ENCODE measurements around the gene VAMP1. TPM values are rescaled to one million over a fixed set of nuclear protein-coding genes. Genes with fewer than 3 reads are reported as not detected.

The VAMP1 gene
- total and polyA plus RNA-seq, 9 of the 15 experiments (the other 6 are each of a cell fraction or from before 2014, with no cell fraction given), result 0.76 to 13.2 (median 4.2) TPM

DNA sequence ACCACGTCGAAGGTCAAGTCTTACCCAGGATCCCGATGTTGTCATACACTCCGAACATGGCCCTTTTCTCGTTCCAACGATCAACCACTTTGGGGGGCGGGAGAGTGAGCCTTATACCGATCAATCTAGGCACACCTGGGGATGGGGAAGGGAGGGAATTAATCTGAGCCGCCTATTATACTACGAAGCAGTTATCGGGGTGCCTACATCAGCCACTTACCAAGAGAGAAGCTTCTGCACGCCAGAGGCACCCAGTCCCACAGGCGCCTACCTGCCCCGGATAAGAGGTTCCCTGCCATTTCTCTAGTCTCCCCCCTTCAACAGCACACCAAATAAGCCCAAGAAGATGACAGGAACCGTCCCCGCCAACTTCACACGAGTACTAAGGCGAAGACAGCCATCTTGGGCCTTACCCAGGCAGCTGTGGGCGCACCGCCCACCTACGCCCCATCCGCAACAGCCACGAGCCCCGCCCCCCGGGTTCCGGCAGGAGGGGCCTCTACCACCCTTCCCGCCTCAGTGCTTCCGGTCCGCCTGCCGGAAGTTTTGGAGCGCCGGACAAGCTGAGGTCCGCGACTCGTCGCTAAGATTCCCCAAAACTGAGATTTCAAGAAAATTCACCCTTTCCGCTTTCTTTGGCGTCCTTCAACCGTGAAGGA, 22.5 kb upstream of the VAMP1 start, which contains the start of gene MRPL51:
TSS of gene MRPL51 (minus strand) at position 425 of the 659 bp plus-strand sequence. CDS start at position 299, 126 bp downstream.
- no peaks in the 10 kb centered on the region for H4K20me1 ChIP-seq (replicated peaks; ENCODE audit: control insufficient read depth, insufficient read depth, low read length)
- in situ Hi-C loops (cut with MboI), result no loop called here
- peaks cover 44% of the 10 kb centered on the region for H3K79me2 ChIP-seq (ENCODE audit: control insufficient read depth, insufficient read depth, low read length)
- ATAC-seq, result peak; percentile 93
- under 1% methylated on average over 26 of the region's 39 CpGs for WGBS (ENCODE audit: insufficient coverage, low coverage, missing lambda C conversion rate)
- H3K36me3 ChIP-seq (ENCODE audit: control insufficient read depth, insufficient read depth, low read length), result peaks cover 35% of the 10 kb centered on the region
- peaks cover 0 to 15% of the 10 kb centered on the region in 2 experiments; a peak in 3 of 5 replicates for H3K4me1 ChIP-seq (replicated peaks in 1 of 2; ENCODE audit: control insufficient read depth in 2 of 2, insufficient read depth in 2 of 2, low read length in 2 of 2)
- ChIA-PET CTCF (ENCODE audit: low intra/inter-chr PET ratio) (no interaction called here), POLR2A (interaction anchor here (0.6 to 1.9 kb wide), 12 partner anchors 9 to 360 kb away, joined by 3 to 12 read pairs (median 4); partner anchors contain the start of genes GAPDH, TAPBPL and VAMP1)
- peak within 1 kb of the TSS; percentile 50 for H3K4me3 ChIP-seq
- peak within 1 kb of the TSS; percentile 86 for H3K27ac ChIP-seq (ENCODE audit: extremely low read depth, low read depth, low read length)
- BruUV-seq (replicated peaks), result TSS peak; percentile 93
- H3K9me1 ChIP-seq (ENCODE audit: control insufficient read depth, insufficient read depth, low read length), result no peaks in the 10 kb centered on the region
- peak within 1 kb of the TSS; percentile 89 for H3K4me2 ChIP-seq (ENCODE audit: insufficient read depth, low read length)
- no peaks in the 10 kb centered on the region for H3K9me3 ChIP-seq (replicated peaks; ENCODE audit: control insufficient read depth, insufficient read depth, low read depth, low read length)
- no peaks in the 10 kb centered on the region for H3K27me3 ChIP-seq (ENCODE audit: control insufficient read depth in 2 of 2, insufficient read depth in 2 of 2, low read length in 2 of 2)
- peak; percentile 71 for FAIRE-seq
- peak; percentile 86 to 95 (median 90) for DNase-seq (ENCODE audit: extremely low read depth in 1 of 4, low spot score in 3 of 4)
- peak within 1 kb of the TSS; percentile 92 for H2AFZ ChIP-seq (ENCODE audit: low read depth, low read length)
- intact Hi-C loops (cut with micrococcal nuclease), result no loop called here
- peak within 1 kb of the TSS; percentile 83 to 94 for H3K9ac ChIP-seq (ENCODE audit: insufficient read depth in 1 of 2, low read depth in 2 of 2, low read length in 2 of 2)
- TF ChIP-seq MXI1 (IDR thresholded peaks at IDR 0.05; ENCODE audit: low read depth, low read length) (peak; percentile 52; the same call in 1 of the 2 replicates), SMAD2 (IDR thresholded peaks at IDR 0.05; ENCODE audit: low read depth, low read length) (no peak), ZKSCAN8 (CRISPR knock-in tag; IDR thresholded peaks at IDR 0.05) (no peak), SAFB2 (IDR thresholded peaks at IDR 0.05; ENCODE audit: borderline replicate concordance, low read depth, low read length, severe bottlenecking) (no peak)
- TF ChIP-seq, protein P1, sequence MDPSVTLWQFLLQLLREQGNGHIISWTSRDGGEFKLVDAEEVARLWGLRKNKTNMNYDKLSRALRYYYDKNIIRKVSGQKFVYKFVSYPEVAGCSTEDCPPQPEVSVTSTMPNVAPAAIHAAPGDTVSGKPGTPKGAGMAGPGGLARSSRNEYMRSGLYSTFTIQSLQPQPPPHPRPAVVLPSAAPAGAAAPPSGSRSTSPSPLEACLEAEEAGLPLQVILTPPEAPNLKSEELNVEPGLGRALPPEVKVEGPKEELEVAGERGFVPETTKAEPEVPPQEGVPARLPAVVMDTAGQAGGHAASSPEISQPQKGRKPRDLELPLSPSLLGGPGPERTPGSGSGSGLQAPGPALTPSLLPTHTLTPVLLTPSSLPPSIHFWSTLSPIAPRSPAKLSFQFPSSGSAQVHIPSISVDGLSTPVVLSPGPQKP (CRISPR knock-in tag; IDR thresholded peaks at IDR 0.05), result no peak
- TF ChIP-seq, protein P2, sequence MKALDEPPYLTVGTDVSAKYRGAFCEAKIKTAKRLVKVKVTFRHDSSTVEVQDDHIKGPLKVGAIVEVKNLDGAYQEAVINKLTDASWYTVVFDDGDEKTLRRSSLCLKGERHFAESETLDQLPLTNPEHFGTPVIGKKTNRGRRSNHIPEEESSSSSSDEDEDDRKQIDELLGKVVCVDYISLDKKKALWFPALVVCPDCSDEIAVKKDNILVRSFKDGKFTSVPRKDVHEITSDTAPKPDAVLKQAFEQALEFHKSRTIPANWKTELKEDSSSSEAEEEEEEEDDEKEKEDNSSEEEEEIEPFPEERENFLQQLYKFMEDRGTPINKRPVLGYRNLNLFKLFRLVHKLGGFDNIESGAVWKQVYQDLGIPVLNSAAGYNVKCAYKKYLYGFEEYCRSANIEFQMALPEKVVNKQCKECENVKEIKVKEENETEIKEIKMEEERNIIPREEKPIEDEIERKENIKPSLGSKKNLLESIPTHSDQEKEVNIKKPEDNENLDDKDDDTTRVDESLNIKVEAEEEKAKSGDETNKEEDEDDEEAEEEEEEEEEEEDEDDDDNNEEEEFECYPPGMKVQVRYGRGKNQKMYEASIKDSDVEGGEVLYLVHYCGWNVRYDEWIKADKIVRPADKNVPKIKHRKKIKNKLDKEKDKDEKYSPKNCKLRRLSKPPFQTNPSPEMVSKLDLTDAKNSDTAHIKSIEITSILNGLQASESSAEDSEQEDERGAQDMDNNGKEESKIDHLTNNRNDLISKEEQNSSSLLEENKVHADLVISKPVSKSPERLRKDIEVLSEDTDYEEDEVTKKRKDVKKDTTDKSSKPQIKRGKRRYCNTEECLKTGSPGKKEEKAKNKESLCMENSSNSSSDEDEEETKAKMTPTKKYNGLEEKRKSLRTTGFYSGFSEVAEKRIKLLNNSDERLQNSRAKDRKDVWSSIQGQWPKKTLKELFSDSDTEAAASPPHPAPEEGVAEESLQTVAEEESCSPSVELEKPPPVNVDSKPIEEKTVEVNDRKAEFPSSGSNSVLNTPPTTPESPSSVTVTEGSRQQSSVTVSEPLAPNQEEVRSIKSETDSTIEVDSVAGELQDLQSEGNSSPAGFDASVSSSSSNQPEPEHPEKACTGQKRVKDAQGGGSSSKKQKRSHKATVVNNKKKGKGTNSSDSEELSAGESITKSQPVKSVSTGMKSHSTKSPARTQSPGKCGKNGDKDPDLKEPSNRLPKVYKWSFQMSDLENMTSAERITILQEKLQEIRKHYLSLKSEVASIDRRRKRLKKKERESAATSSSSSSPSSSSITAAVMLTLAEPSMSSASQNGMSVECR (CRISPR knock-in tag; IDR thresholded peaks at IDR 0.05), result no peak
- TF ChIP-seq, protein P3, sequence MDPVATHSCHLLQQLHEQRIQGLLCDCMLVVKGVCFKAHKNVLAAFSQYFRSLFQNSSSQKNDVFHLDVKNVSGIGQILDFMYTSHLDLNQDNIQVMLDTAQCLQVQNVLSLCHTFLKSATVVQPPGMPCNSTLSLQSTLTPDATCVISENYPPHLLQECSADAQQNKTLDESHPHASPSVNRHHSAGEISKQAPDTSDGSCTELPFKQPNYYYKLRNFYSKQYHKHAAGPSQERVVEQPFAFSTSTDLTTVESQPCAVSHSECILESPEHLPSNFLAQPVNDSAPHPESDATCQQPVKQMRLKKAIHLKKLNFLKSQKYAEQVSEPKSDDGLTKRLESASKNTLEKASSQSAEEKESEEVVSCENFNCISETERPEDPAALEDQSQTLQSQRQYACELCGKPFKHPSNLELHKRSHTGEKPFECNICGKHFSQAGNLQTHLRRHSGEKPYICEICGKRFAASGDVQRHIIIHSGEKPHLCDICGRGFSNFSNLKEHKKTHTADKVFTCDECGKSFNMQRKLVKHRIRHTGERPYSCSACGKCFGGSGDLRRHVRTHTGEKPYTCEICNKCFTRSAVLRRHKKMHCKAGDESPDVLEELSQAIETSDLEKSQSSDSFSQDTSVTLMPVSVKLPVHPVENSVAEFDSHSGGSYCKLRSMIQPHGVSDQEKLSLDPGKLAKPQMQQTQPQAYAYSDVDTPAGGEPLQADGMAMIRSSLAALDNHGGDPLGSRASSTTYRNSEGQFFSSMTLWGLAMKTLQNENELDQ (CRISPR knock-in tag; IDR thresholded peaks at IDR 0.05; ENCODE audit: borderline replicate concordance), result no peak
- TF ChIP-seq, protein P4, sequence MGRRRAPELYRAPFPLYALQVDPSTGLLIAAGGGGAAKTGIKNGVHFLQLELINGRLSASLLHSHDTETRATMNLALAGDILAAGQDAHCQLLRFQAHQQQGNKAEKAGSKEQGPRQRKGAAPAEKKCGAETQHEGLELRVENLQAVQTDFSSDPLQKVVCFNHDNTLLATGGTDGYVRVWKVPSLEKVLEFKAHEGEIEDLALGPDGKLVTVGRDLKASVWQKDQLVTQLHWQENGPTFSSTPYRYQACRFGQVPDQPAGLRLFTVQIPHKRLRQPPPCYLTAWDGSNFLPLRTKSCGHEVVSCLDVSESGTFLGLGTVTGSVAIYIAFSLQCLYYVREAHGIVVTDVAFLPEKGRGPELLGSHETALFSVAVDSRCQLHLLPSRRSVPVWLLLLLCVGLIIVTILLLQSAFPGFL (CRISPR knock-in tag; IDR thresholded peaks at IDR 0.05), result 0 out of 2 replicates have a peak, but pooled peaks have one; percentile 21
